ENCODE data around the gene ST8SIA6.

DNA sequence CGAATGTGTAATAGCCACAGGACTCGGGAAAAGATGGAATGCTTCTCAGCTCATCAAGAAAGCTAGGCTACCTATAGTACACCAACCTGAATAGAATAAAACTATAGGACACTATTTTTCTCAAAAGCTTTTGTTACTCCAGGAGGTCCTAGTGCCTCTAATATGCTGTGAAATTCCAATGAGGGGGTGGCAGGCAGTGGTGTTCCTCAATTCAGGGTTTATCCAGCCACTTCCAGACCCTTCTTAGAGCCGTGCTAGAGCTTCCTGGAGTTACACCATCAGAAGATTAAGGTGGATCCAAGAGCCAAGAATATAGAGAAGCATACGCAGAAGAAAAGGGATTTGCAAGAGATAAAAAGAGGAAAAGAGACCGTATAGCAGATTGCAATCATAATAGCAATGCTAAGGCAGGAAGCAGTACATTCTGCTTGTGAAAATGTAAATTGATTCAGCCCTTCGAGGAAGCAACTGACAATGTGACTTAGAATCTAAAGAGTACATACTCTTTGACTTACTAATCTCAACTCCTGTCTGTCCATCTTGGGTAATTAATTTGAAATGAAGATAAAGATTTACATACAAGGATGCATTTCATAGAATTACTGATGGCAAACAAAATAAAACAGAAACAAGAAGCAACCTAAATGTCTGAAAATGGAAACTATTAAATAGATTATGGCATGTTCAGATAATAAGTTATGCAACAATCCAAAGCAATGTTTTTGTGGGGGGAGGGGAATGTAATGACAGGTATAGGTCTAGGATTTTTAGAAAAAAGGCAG is 2.1 kb downstream of the ST8SIA6 start:
- TF ChIP-seq RAD21 (IDR thresholded peaks at IDR 0.05 in 1 of 2, conservative IDR thresholded peaks at IDR 0.05 in 1 of 2; ENCODE audit: low read depth in 2 of 2, low read length in 2 of 2) = no peak
- no peak for TF ChIP-seq RFX5 (IDR thresholded peaks at IDR 0.05; ENCODE audit: borderline replicate concordance, low read depth, low read length)
- TF ChIP-seq POLR2A (IDR thresholded peaks at IDR 0.05; ENCODE audit: control extremely low read depth in 1 of 2, low read depth in 2 of 2, low read length in 2 of 2) = no peak
- TF ChIP-seq POLR2AphosphoS5 (IDR thresholded peaks at IDR 0.05; ENCODE audit: low read depth, low read length) = no peak
- no peak for TF ChIP-seq CTCF (IDR thresholded peaks at IDR 0.05; ENCODE audit: control extremely low read depth in 1 of 3, insufficient read depth in 1 of 3, low read depth in 1 of 3, low read length in 3 of 3)
- no peak for TF ChIP-seq EZH2 (IDR thresholded peaks at IDR 0.05; ENCODE audit: low read depth, low read length, severe bottlenecking)
- no peak for TF ChIP-seq FOSL1 (IDR thresholded peaks at IDR 0.05; ENCODE audit: insufficient read depth, low read depth, low read length)
- no peak for TF ChIP-seq JUND (IDR thresholded peaks at IDR 0.05; ENCODE audit: low read length)
- no peak for TF ChIP-seq SP4 (IDR thresholded peaks at IDR 0.05; ENCODE audit: low read length)

All from H1 (cell line).